ENCODE measurements around the gene ZNF688. TPM values are rescaled to one million over a fixed set of nuclear protein-coding genes. Genes with fewer than 3 reads are reported as not detected.

The ZNF688 gene
- total RNA-seq, 1 donor from 2014 or later = 3.6 TPM

GRCh38 chr16:30582611-30583340 is 11.3 kb upstream of the ZNF688 start:
- Histone ChIP-seq H3K27me3 (no peaks in the 10 kb centered on the region), H3K9ac (no peak overlapping the region), H3F3A (ENCODE audit: low read depth) (peaks cover 5% of the 10 kb centered on the region), H3K9me3 (ENCODE audit: low read depth) (no peaks in the 10 kb centered on the region), H2AFZ (replicated peaks) (no peak overlapping the region), H3K4me1 (no peaks in the 10 kb centered on the region), H3K36me3 (no peaks in the 10 kb centered on the region), H3K27ac (no peak overlapping the region), H3K79me2 (ENCODE audit: low read depth) (peaks cover 35% of the 10 kb centered on the region), H3K4me2 (no peak overlapping the region), H4K20me1 (ENCODE audit: low read depth) (no peaks in the 10 kb centered on the region), H3K4me3 (no peak overlapping the region)
- no peak for TF ChIP-seq EZH2phosphoT487 (IDR thresholded peaks at IDR 0.05)
- TF ChIP-seq EZH2 (IDR thresholded peaks at IDR 0.05) = no peak
- DNase-seq (ENCODE audit: low spot score) = no peak
- H3K4me3 Mint-ChIP-seq = no peak overlapping the region
- peaks cover 13% of the 10 kb centered on the region for H3K36me3 Mint-ChIP-seq
- H3K27me3 Mint-ChIP-seq (ENCODE audit: insufficient read depth, low read depth) = peaks cover 5% of the 10 kb centered on the region
- peaks cover 11% of the 10 kb centered on the region for H3K4me1 Mint-ChIP-seq
- H3K27ac Mint-ChIP-seq = peak overlapping the region; percentile 57
- H3K9me3 Mint-ChIP-seq = no peaks in the 10 kb centered on the region

GRCh38 chr16:30581457-30581856 is 9.9 kb upstream of the ZNF688 start:
- H3K27me3 ChIP-seq = no peaks in the 10 kb centered on the region
- no peak overlapping the region for H3K4me3 Mint-ChIP-seq
- H3F3A ChIP-seq (ENCODE audit: low read depth) = peaks cover 5% of the 10 kb centered on the region
- TF ChIP-seq EZH2 (IDR thresholded peaks at IDR 0.05) (no peak), EZH2phosphoT487 (IDR thresholded peaks at IDR 0.05) (no peak), CTCF (IDR thresholded peaks at IDR 0.05) (no peak)
- H3K4me3 ChIP-seq = no peak overlapping the region
- no peak for DNase-seq (ENCODE audit: low spot score)
- no peaks in the 10 kb centered on the region for H3K36me3 ChIP-seq
- no peaks in the 10 kb centered on the region for H3K9me3 Mint-ChIP-seq
- H3K79me2 ChIP-seq (ENCODE audit: low read depth) = peaks cover 27% of the 10 kb centered on the region
- peaks cover 9% of the 10 kb centered on the region for H3K4me1 Mint-ChIP-seq
- peaks cover 10% of the 10 kb centered on the region for H3K36me3 Mint-ChIP-seq
- peaks cover 5% of the 10 kb centered on the region for H3K27me3 Mint-ChIP-seq (ENCODE audit: insufficient read depth, low read depth)
- H3K9me3 ChIP-seq (ENCODE audit: low read depth) = no peaks in the 10 kb centered on the region
- H3K27ac Mint-ChIP-seq = no peak overlapping the region
- no peak overlapping the region for H3K9ac ChIP-seq
- no peak overlapping the region for H3K27ac ChIP-seq
- no peaks in the 10 kb centered on the region for H4K20me1 ChIP-seq (ENCODE audit: low read depth)
- no peak overlapping the region for H3K4me2 ChIP-seq
- no peak overlapping the region for H2AFZ ChIP-seq (replicated peaks)
- H3K4me1 ChIP-seq = no peaks in the 10 kb centered on the region

GRCh38 chr16:30574678-30575077 is 3.2 kb upstream of the ZNF688 start:
- no peak overlapping the region for H3K27ac Mint-ChIP-seq
- Histone ChIP-seq H3K9ac (no peak overlapping the region), H3K4me2 (no peak overlapping the region), H3K27me3 (no peaks in the 10 kb centered on the region), H3F3A (ENCODE audit: low read depth) (peaks cover 32% of the 10 kb centered on the region), H3K27ac (no peak overlapping the region), H2AFZ (replicated peaks) (no peak overlapping the region), H3K9me3 (ENCODE audit: low read depth) (no peaks in the 10 kb centered on the region), H3K79me2 (ENCODE audit: low read depth) (no peaks in the 10 kb centered on the region), H4K20me1 (ENCODE audit: low read depth) (peaks cover 3% of the 10 kb centered on the region), H3K4me3 (no peak overlapping the region), H3K4me1 (peaks cover 10% of the 10 kb centered on the region), H3K36me3 (no peaks in the 10 kb centered on the region)
- H3K36me3 Mint-ChIP-seq = no peaks in the 10 kb centered on the region
- peaks cover 17% of the 10 kb centered on the region for H3K4me1 Mint-ChIP-seq
- no peak for DNase-seq (ENCODE audit: low spot score)
- no peak overlapping the region for H3K4me3 Mint-ChIP-seq
- no peak for TF ChIP-seq EZH2phosphoT487 (IDR thresholded peaks at IDR 0.05)
- no peak for TF ChIP-seq CTCF (IDR thresholded peaks at IDR 0.05)
- no peak for TF ChIP-seq EZH2 (IDR thresholded peaks at IDR 0.05)
- H3K9me3 Mint-ChIP-seq = no peaks in the 10 kb centered on the region
- H3K27me3 Mint-ChIP-seq (ENCODE audit: insufficient read depth, low read depth) = peaks cover 7% of the 10 kb centered on the region
